K562 (cell line): ENCODE data around the gene SFXN2.

Experiments
- ARID1B ChIP-seq: fragments of 450-650 bp; IDR thresholded peaks from 2 replicates; pipeline ENCODE4 v1.6.1; 2016; ENCODE audit warnings: antibody characterized with exemption, mild to moderate bottlenecking, inconsistent platforms
- JUN ChIP-seq, 2 experiments: sonication (generic) in 1 of 2; formaldehyde crosslinking in 1 of 2; IDR thresholded peaks; 2 replicates each; pipeline versions ENCODE4 v1.6.1 to v1.8.0; 2012 to 2022; ENCODE audit warnings: borderline replicate concordance in 2 of 2, mild to moderate bottlenecking in 2 of 2, improper control_type of control experiment in 1 of 2, low read depth in 1 of 2, low read length in 1 of 2, missing genetic modification reagents in 1 of 2
- RFX5 ChIP-seq: IDR thresholded peaks from 2 replicates; pipeline ENCODE4 v1.6.1; 2011; ENCODE audit warnings: low read depth, mild to moderate bottlenecking, improper control_type of control experiment, low read length
- SRF ChIP-seq, 2 experiments: fragments of 250-450, 450-650 bp in 1 of 2; sonication (Bioruptor Pico) in 1 of 2; sonication (generic) in 1 of 2; formaldehyde crosslinking; IDR thresholded peaks; 2 replicates each; pipeline versions ENCODE4 v1.5.0 to v1.5.1; 2020 to 2022; ENCODE audit warnings: mild to moderate bottlenecking in 1 of 2, missing genetic modification reagents in 1 of 2

- TF ChIP-seq ARID1B (no peak), JUN (IDR thresholded peaks at IDR 0.05; ENCODE audit: borderline replicate concordance, low read depth, low read length) (no peak), JUN (CRISPR knock-in tag; IDR thresholded peaks at IDR 0.05; ENCODE audit: borderline replicate concordance) (no peak), SRF (CRISPR knock-in tag; IDR thresholded peaks at IDR 0.05) (no peak), RFX5 (no peak)
Observed at GRCh38 chr10:102745157-102745556, 30.7 kb downstream of the SFXN2 start.
